Mucosa of stomach (tissue), 1 donor: ENCODE results near the gene ZBTB9.
A peak's percentile ranks its signal among the peaks of the same experiment; 100 is the strongest.

ENCODE experiments used
- H3K27me3 ChIP-seq: one replicate; pipeline ENCODE4 v1.7.0; 2013; ENCODE audit warnings: mild to moderate bottlenecking, low read length; ENCODE audit not compliant: control insufficient read depth, insufficient read depth
- H3K36me3 ChIP-seq: one replicate; pipeline ENCODE4 v1.7.0; 2013; ENCODE audit warnings: low read length; ENCODE audit not compliant: control insufficient read depth, insufficient read depth
- H3K4me1 ChIP-seq: one replicate; pipeline ENCODE4 v1.7.0; 2013; ENCODE audit warnings: mild to moderate bottlenecking, low read length; ENCODE audit not compliant: control insufficient read depth, insufficient read depth
- H3K4me3 ChIP-seq: one replicate; pipeline ENCODE4 v1.7.0; 2013; ENCODE audit warnings: low read length
- H3K9ac ChIP-seq: one replicate; pipeline ENCODE4 v1.7.0; 2013; ENCODE audit warnings: mild to moderate bottlenecking, low read length, moderate library complexity
- H3K9me3 ChIP-seq: one replicate; pipeline ENCODE4 v1.7.0; 2013; ENCODE audit warnings: mild to moderate bottlenecking, low read length, moderate library complexity; ENCODE audit not compliant: control insufficient read depth
- donor health status: Pancreatic carcinoma.

ZBTB9 gene

DNA sequence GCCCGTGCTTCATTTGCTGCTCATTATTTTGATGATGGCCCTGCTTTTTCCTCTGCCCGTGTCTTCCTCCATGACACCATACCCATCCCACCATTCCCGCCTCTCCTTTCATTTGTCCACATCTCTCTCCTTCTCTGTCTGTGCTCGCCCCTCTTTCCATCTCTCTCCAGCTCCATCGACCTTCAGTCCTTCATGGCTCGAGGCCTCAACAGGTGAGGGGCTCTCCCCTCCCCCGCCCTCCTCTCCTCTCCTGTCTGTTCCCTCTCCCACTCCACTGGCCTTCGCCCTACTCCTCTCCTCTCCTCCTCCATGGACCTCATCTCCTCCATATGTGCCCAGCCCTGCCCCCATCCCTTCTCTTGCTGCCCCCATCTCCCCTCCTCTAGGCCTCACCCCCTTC, 12.1 kb upstream of the ZBTB9 start:
- H3K9ac ChIP-seq, result no peak overlapping the region
- H3K4me3 ChIP-seq, result no peak overlapping the region
- H3K27me3 ChIP-seq, result no peaks in the 10 kb centered on the region
- H3K36me3 ChIP-seq, result no peaks in the 10 kb centered on the region
- no peaks in the 10 kb centered on the region for H3K9me3 ChIP-seq
- no peaks in the 10 kb centered on the region for H3K4me1 ChIP-seq

DNA sequence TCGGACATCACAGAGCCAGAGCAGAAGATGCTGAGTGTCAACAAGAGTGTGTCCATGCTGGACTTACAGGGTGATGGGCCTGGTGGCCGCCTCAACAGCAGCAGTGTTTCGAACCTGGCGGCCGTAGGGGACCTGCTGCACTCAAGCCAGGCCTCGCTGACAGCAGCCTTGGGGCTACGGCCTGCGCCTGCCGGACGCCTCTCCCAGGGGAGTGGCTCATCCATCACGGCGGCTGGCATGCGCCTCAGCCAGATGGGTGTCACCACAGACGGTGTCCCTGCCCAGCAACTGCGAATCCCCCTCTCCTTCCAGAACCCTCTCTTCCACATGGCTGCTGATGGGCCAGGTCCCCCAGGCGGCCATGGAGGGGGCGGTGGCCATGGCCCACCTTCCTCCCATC, 11.4 kb upstream of the ZBTB9 start:
- Histone ChIP-seq H3K36me3 (no peaks in the 10 kb centered on the region), H3K9ac (no peak overlapping the region), H3K4me1 (no peaks in the 10 kb centered on the region), H3K27me3 (no peaks in the 10 kb centered on the region), H3K9me3 (no peaks in the 10 kb centered on the region), H3K4me3 (no peak overlapping the region)

DNA sequence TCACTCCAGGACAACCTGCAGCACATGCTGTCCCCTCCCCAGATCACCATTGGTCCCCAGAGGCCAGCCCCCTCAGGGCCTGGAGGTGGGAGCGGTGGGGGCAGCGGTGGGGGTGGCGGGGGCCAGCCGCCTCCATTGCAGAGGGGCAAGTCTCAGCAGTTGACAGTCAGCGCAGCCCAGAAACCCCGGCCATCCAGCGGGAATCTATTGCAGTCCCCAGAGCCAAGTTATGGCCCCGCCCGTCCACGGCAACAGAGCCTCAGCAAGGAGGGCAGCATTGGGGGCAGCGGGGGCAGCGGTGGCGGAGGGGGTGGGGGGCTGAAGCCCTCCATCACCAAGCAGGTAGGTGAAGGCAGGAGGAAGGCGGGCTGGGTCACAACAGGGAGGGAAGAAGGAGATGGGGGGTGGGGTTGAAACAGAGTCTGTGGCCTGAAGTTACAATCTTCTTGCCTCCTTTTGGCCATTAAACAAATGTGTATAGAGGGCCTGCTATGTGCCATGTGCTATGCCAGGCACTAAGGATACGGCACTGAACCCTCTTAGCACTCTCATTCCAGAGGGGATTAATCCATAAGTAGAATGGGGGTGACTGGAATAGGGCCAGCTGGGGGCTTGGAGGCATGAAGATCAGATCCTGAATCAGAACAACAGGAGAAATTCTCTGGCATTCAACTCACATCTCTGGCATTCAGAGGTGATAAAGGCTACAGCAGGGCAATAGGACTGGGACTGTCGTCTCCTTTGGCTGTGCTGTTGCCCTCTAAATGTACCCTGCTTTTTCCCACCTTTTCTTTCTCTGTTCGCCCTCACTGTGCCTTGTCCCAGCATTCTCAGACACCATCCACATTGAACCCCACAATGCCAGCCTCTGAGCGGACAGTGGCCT, 10.5 kb upstream of the ZBTB9 start:
- Histone ChIP-seq H3K4me3 (no peak overlapping the region), H3K36me3 (no peaks in the 10 kb centered on the region), H3K27me3 (no peaks in the 10 kb centered on the region), H3K4me1 (no peaks in the 10 kb centered on the region), H3K9ac (no peak overlapping the region), H3K9me3 (no peaks in the 10 kb centered on the region)

DNA sequence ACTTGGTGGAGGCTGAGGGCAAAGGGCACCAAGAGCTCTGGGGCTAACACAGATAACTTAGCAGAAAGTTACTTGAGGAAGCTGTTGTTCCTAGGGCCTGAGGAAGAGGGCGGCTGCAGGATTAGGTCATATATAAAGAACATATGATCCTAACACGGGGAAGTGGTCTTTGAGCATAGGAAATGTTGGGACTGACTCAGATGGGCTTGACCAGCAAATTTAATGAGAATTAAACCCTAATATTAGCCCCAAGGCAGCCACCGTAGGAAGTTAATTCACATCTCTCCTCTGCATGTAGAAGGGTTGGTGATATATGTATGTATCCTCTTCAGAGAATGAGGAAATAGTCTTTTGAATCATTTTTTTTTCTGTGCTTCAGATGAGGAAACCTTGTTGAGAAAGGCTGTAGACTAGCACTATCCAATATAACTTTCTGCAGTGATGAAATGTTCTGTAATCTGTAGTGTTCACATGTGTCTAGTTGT, 9.2 kb upstream of the ZBTB9 start:
- Histone ChIP-seq H3K36me3 (no peaks in the 10 kb centered on the region), H3K4me1 (no peaks in the 10 kb centered on the region), H3K27me3 (no peaks in the 10 kb centered on the region)

DNA sequence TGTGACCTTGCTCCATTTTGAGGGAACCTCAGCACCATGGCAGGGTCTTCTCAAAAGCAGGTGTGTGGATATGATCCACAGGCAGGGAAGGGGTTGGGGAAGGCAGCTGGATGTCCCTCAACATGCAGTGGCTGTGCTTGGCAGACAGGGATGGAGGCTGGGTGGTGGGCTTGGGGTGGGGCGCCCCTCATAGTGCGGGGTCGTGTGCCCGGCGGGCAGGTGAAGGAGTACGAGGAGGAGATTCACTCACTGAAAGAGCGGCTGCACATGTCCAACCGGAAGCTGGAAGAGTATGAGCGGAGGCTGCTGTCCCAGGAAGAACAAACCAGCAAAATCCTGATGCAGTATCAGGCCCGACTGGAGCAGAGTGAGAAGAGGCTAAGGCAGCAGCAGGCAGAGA, 8.0 kb upstream of the ZBTB9 start:
- no peak overlapping the region for H3K4me3 ChIP-seq
- H3K9ac ChIP-seq, result no peak overlapping the region
- H3K36me3 ChIP-seq, result no peaks in the 10 kb centered on the region
- H3K9me3 ChIP-seq, result no peaks in the 10 kb centered on the region
- no peaks in the 10 kb centered on the region for H3K4me1 ChIP-seq
- no peaks in the 10 kb centered on the region for H3K27me3 ChIP-seq

More for the DNA sequence above, 9.2 kb upstream of the ZBTB9 start:
- Histone ChIP-seq H3K9ac (no peak overlapping the region), H3K4me3 (no peak overlapping the region), H3K9me3 (no peaks in the 10 kb centered on the region)

DNA sequence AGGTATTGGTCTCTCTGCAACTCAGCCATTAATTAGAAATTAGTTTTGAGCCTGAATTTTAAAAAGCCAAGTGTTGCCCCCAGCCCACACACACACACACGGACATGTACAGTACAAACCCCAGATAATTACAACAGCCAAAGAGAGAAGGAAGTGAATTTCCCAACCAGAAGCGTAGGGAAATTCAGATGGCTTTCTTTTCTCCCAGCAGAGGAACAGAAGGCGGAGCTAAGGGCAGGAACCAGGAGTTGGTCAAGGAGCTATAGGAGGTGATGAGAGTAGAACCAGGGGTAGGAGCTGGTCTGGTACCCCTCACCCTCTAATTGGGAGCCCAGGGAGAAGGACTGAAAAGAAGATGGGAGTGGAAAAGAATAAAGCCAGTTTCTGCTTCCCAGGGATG, 3.9 kb upstream of the ZBTB9 start:
- H3K27me3 ChIP-seq, result no peaks in the 10 kb centered on the region
- no peak overlapping the region for H3K9ac ChIP-seq
- H3K4me1 ChIP-seq, result peaks cover 7% of the 10 kb centered on the region
- no peak overlapping the region for H3K4me3 ChIP-seq
- H3K9me3 ChIP-seq, result no peaks in the 10 kb centered on the region
- H3K36me3 ChIP-seq, result no peaks in the 10 kb centered on the region

DNA sequence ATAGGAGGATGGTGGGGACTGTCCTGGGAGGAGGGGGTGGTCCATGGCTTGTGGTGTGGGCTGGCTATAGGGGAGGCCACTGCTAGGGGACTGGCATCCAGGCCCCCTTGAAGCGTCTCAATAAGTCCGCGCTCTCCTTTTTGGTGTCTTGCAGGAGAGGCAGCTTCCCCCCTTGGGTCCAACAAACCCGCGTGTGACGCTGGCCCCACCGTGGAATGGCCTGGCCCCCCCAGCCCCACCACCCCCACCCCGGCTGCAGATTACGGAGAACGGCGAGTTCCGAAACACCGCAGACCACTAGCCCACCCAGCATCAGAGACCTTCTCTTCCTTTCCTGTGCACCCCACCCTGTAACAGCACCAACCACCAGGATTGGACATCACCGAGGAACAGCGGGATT, 2.8 kb upstream of the ZBTB9 start:
- H3K27me3 ChIP-seq, result no peaks in the 10 kb centered on the region
- no peaks in the 10 kb centered on the region for H3K9me3 ChIP-seq
- H3K4me3 ChIP-seq, result no peak overlapping the region
- peaks cover 8% of the 10 kb centered on the region for H3K4me1 ChIP-seq
- no peak overlapping the region for H3K9ac ChIP-seq
- no peaks in the 10 kb centered on the region for H3K36me3 ChIP-seq

DNA sequence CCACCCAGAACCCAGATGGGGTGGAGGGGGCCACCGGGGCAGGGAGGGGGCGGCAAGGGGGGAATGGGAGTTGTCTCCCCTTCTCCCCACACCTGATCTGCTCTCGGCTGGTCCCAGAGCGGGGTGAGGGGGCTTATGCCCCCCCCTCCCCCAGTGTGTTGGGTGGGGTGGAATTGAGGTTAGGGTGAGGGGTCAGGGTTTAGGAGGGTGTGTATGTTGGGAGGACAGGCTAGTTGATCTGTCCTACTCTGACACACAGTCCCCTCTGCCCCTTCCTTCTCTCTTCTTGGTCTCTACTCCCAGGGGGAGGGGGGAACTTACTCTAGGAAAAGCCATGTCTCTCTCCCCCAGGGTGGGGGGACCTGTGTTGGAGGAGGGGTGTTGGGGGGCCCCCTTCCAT, 1.9 kb upstream of the ZBTB9 start:
- no peaks in the 10 kb centered on the region for H3K27me3 ChIP-seq
- no peak overlapping the region for H3K9ac ChIP-seq
- H3K4me1 ChIP-seq, result peaks cover 8% of the 10 kb centered on the region
- H3K36me3 ChIP-seq, result no peaks in the 10 kb centered on the region
- H3K4me3 ChIP-seq, result no peak overlapping the region
- H3K9me3 ChIP-seq, result no peaks in the 10 kb centered on the region

DNA sequence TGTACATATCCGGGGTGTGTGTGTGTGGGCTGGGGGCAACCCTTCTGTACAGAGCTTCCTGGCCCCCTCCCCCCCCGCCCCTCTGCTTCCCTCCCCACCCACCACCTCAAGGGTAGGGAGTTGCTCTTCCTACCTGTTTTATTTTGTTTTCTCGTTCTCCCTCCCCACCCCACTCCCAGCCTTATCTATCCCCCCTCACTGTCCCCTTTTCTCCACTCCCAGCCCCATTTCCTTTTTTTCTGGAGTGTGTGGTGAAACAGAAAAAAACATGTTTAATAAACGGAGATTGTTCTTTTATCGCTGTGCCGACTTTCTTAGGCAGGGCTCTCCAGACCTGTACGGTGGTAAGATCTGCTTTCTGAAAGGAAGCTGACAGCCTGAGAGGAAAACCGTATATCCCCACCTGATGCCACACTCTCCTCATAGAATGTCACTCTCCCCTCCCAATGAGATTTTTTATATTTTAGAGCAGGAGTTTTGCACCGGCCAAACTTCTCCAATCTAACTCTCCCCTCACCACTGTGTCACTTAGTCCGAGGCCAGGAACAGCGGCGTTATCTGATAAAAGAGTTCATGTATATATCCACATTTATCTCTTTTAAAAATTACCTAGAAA, 875 bp upstream of the ZBTB9 start:
- Histone ChIP-seq H3K4me3 (peak overlapping the region; percentile 57), H3K27me3 (no peaks in the 10 kb centered on the region), H3K9me3 (no peaks in the 10 kb centered on the region), H3K36me3 (no peaks in the 10 kb centered on the region), H3K9ac (peak overlapping the region; percentile 87), H3K4me1 (peaks cover 8% of the 10 kb centered on the region)

DNA sequence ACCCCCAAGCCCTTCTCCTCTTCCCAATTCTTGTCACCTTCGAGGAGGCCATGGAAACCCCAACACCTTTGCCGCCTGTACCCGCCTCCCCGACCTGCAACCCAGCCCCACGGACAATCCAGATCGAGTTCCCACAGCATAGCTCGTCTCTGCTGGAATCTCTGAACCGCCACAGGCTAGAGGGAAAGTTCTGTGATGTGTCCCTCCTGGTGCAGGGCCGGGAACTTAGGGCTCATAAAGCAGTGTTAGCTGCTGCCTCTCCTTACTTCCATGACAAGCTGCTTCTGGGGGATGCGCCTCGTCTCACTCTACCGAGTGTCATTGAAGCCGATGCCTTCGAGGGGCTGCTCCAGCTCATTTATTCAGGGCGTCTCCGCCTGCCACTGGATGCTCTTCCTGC, 675 bp downstream of the ZBTB9 start:
- H3K9ac ChIP-seq, result peak overlapping the region; percentile 49
- H3K27me3 ChIP-seq, result no peaks in the 10 kb centered on the region
- no peaks in the 10 kb centered on the region for H3K9me3 ChIP-seq
- no peaks in the 10 kb centered on the region for H3K36me3 ChIP-seq
- H3K4me1 ChIP-seq, result peaks cover 8% of the 10 kb centered on the region
- peak overlapping the region; percentile 57 for H3K4me3 ChIP-seq

DNA sequence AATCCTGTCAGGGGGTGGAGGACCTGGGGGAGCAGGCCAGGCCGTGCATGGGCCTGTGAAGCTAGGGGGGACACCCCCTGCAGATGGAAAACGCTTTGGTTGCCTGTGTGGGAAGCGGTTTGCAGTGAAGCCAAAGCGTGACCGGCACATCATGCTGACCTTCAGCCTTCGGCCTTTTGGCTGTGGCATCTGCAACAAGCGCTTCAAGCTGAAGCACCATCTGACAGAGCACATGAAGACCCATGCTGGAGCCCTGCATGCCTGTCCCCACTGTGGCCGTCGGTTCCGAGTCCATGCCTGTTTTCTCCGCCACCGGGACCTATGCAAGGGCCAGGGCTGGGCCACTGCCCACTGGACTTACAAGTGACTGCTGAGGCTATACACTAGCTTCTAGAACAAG, 1.8 kb downstream of the ZBTB9 start:
- Histone ChIP-seq H3K9me3 (no peaks in the 10 kb centered on the region), H3K4me1 (peaks cover 8% of the 10 kb centered on the region), H3K9ac (no peak overlapping the region), H3K27me3 (no peaks in the 10 kb centered on the region), H3K4me3 (no peak overlapping the region), H3K36me3 (no peaks in the 10 kb centered on the region)

DNA sequence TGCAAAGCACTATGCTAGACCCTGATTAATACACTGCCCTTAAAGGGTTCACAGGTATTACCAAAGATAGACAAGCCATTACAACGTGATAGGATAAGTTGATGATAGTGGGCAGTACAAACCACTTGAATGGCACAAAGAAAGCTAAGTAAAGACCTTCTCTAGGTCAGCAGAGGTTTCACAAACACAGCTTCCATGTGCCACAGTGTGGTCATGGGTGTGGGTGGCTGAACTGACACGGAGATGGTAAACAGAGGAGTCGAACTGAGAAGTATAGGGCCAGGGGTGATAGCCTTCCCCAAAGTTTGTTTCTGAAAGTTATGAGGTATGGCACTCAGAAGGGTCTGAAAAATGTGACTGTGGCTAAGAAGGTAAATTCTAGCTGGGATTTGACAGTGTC, 4.3 kb downstream of the ZBTB9 start:
- Histone ChIP-seq H3K4me3 (no peak overlapping the region), H3K36me3 (no peaks in the 10 kb centered on the region), H3K4me1 (peaks cover 8% of the 10 kb centered on the region), H3K9me3 (no peaks in the 10 kb centered on the region), H3K9ac (no peak overlapping the region), H3K27me3 (no peaks in the 10 kb centered on the region)
